HepG2 (cell line): Measurements from ENCODE around the gene GUCA2B. TPM values are rescaled to one million over a fixed set of nuclear protein-coding genes. Genes with fewer than 3 reads are reported as not detected.

Experiments
- ATAC-seq: fragments of 200-7000 bp; cut with Tn5 transposase; 3 replicates; pipeline ENCODE4 v1.9.1; 2020; ENCODE audit warnings: mild to moderate bottlenecking, moderate library complexity
- BruUV-seq: library from RNA; stranded (reverse); fragments of 400-500 nt; replicated peaks from 2 replicates; lab custom pipeline; 2021; lab: Mats Ljungman, UMichigan
- CTCF ChIA-PET: fragments of 300-600 bp; formaldehyde crosslinking; extraction: SDS; loops from one replicate; lab custom pipeline; 2021; ENCODE audit warnings: low total read pairs, inconsistent platforms, low intra/inter-chr PET ratio; lab: Yijun Ruan, JAX
- POLR2A ChIA-PET: fragments of 350-600 bp; sonication (Branson Sonifier 250); formaldehyde crosslinking; loops from one replicate; lab custom pipeline; 2020; ENCODE audit warnings: antibody characterized with exemption, inconsistent platforms; lab: Yijun Ruan, JAX
- DNase-seq: peaks from one replicate; pipeline ENCODE4 v3.0.0-alpha.2; 2015; ENCODE audit warnings: low spot score
- FAIRE-seq: peaks from 3 replicates; lab custom pipeline; 2011; peaks lifted over from hg19 to GRCh38; lab: Jason Lieb, UNC
- H2AFZ ChIP-seq: one replicate; pipeline ENCODE4 v1.6.1; 2011; ENCODE audit warnings: low read length, inconsistent platforms
- H3K27ac ChIP-seq: fragments of 300-600 bp; 3 replicates; pipeline ENCODE4 v1.8.0; 2011; ENCODE audit warnings: mixed run types, mild to moderate bottlenecking, mixed read lengths, low read length, inconsistent platforms; ENCODE audit not compliant: insufficient read depth; ENCODE audit errors: extremely low read length
- H3K27me3 ChIP-seq, 2 experiments: fragments of 200-600 bp in 1 of 2; 2 replicates in 1 of 2; 3 replicates in 1 of 2; pipeline versions ENCODE4 v1.6.0 to v1.8.0; 2011; ENCODE audit warnings: low read length in 2 of 2, mild to moderate bottlenecking in 2 of 2, moderate library complexity in 2 of 2, inconsistent platforms in 1 of 2; ENCODE audit not compliant: insufficient read depth in 2 of 2, control insufficient read depth in 1 of 2
- H3K36me3 ChIP-seq, 2 experiments: fragments of 200-600 bp in 1 of 2; replicated peaks in 1 of 2; 2 replicates in 1 of 2; 3 replicates in 1 of 2; pipeline versions ENCODE4 v1.5.1 to v1.8.0; 2011; ENCODE audit warnings: low read length in 2 of 2, inconsistent platforms in 1 of 2; ENCODE audit not compliant: insufficient read depth in 2 of 2, control insufficient read depth in 1 of 2
- H3K4me1 ChIP-seq: 2 replicates; pipeline ENCODE4 v1.5.1; 2012; ENCODE audit warnings: low read length, inconsistent platforms; ENCODE audit not compliant: insufficient read depth
- H3K4me2 ChIP-seq: 2 replicates; pipeline ENCODE4 v1.6.0; 2011; ENCODE audit warnings: low read depth, low read length, inconsistent platforms
- H3K4me3 ChIP-seq, 3 experiments: fragments of 200-600 bp in 1 of 3; sonication (generic), shearing (Covaris generic) in 1 of 3; replicated peaks in 1 of 3; 2 replicates each; pipeline ENCODE4 v1.5.1; 2011 to 2016; ENCODE audit warnings: low read length in 3 of 3, inconsistent platforms in 2 of 3, low read depth in 2 of 3, mild to moderate bottlenecking in 2 of 3, control low read depth in 1 of 3, mixed read lengths in 1 of 3; ENCODE audit not compliant: insufficient read depth in 1 of 3
- H3K79me2 ChIP-seq: one replicate; pipeline ENCODE4 v1.6.1; 2011; ENCODE audit warnings: low read length, inconsistent platforms; ENCODE audit not compliant: insufficient read depth
- H3K9ac ChIP-seq: 2 replicates; pipeline ENCODE4 v1.6.0; 2011; ENCODE audit warnings: mild to moderate bottlenecking, low read depth, low read length, inconsistent platforms; ENCODE audit not compliant: insufficient read depth
- H3K9me3 ChIP-seq: 2 replicates; pipeline ENCODE4 v1.5.1; 2012; ENCODE audit warnings: mild to moderate bottlenecking, low read length
- H4K20me1 ChIP-seq: 2 replicates; pipeline ENCODE4 v1.6.0; 2011; ENCODE audit warnings: inconsistent platforms, mild to moderate bottlenecking, low read length, moderate library complexity; ENCODE audit not compliant: insufficient read depth
- BHLHE40 ChIP-seq: IDR thresholded peaks from 2 replicates; pipeline ENCODE4 v1.6.1; 2011; ENCODE audit warnings: low read length, improper control_type of control experiment
- CHD2 ChIP-seq: IDR thresholded peaks from 2 replicates; pipeline ENCODE4 v1.6.1; 2011; ENCODE audit warnings: low read depth, low read length, improper control_type of control experiment
- HHEX ChIP-seq: IDR thresholded peaks from 2 replicates; pipeline ENCODE4 v1.6.1; 2016; ENCODE audit warnings: control low read depth
- MYPOP ChIP-seq: sonication (generic); formaldehyde crosslinking; IDR thresholded peaks from 2 replicates; pipeline ENCODE4 v1.8.1; 2023; ENCODE audit warnings: mild to moderate bottlenecking, moderate library complexity, missing genetic modification reagents
- PPARG ChIP-seq: conservative IDR thresholded peaks from 2 replicates; pipeline ENCODE4 v1.6.1; 2016; ENCODE audit warnings: missing biosample characterization, missing genetic modification reagents
- RFX1 ChIP-seq: fragments of 450-650 bp; IDR thresholded peaks from 2 replicates; pipeline ENCODE4 v1.6.1; 2017
- SIX4 ChIP-seq: sonication (generic); formaldehyde crosslinking; IDR thresholded peaks from 2 replicates; pipeline ENCODE4 v1.4.0; 2020; ENCODE audit warnings: missing genetic modification reagents
- SMARCE1 ChIP-seq: fragments of 450-650 bp; IDR thresholded peaks from 2 replicates; pipeline ENCODE4 v1.6.1; 2017; ENCODE audit warnings: borderline replicate concordance
- STAG1 ChIP-seq: sonication (generic); formaldehyde crosslinking; IDR thresholded peaks from 2 replicates; pipeline ENCODE4 v1.4.0; 2020; ENCODE audit warnings: missing genetic modification reagents
- ZNF44 ChIP-seq: sonication (generic); formaldehyde crosslinking; IDR thresholded peaks from 2 replicates; pipeline ENCODE4 v1.5.1; 2020; ENCODE audit warnings: mild to moderate bottlenecking, missing genetic modification reagents
- ZNF709 ChIP-seq: sonication (generic); formaldehyde crosslinking; IDR thresholded peaks from 2 replicates; pipeline ENCODE4 v1.5.0; 2020; ENCODE audit warnings: mild to moderate bottlenecking, missing genetic modification reagents
- ZSCAN5A ChIP-seq: sonication (generic); formaldehyde crosslinking; IDR thresholded peaks from 2 replicates; pipeline ENCODE4 v1.8.0; 2022; ENCODE audit warnings: mild to moderate bottlenecking, missing genetic modification reagents, borderline replicate concordance
- WGBS: methylation state at CpG from one replicate; pipeline ENCODE4 v1.1.6; 2017; ENCODE audit warnings: low lambda C conversion rate; 5-methylcytosine and 5-hydroxymethylcytosine counted together
- in situ Hi-C: cut with HindIII; loops from 2 replicates; pipeline ENCODE4 v1.10.0; 2017; ENCODE audit warnings: low pct_unique_long_range_greater_than_20kb; ENCODE audit not compliant: extremely low pct_ligation_motif_present
- intact Hi-C: fragments of 100-400 bp; cut with micrococcal nuclease; formaldehyde crosslinking; loops from one replicate; pipeline ENCODE4 v1.10.0; 2022; ENCODE audit not compliant: unreplicated experiment
- polyA plus RNA-seq, 8 experiments: library from polyadenylated mRNA; depleted of rRNA in 3 of 8; stranded (reverse) in 7 of 8; unstranded in 1 of 8; fragments of >200 nt; fragmentation: Illumina TruSeq in 4 of 8; extraction: Trizol in 4 of 8; gene quantifications; 2 replicates each; pipeline versions ENCODE4 v1.2.1 to v1.2.3, GENCODE V29; 2011 to 2016; ENCODE audit warnings: low read depth in 4 of 8, missing spikeins in 1 of 8, mixed read lengths in 1 of 8; ENCODE audit not compliant: insufficient read depth in 1 of 8
- total RNA-seq, 5 experiments: library from RNA; depleted of rRNA; stranded (reverse); fragments of >200 nt; fragmentation: Illumina TruSeq; extraction: Trizol; gene quantifications; 2 replicates each; pipeline ENCODE4 v1.2.3, GENCODE V29; 2016; ENCODE audit warnings: low read depth in 1 of 5

The GUCA2B gene
- total and polyA plus RNA-seq, 2 of the 13 experiments (the other 11 are each of a cell fraction or from before 2014, with no cell fraction given) = not detected

DNA sequence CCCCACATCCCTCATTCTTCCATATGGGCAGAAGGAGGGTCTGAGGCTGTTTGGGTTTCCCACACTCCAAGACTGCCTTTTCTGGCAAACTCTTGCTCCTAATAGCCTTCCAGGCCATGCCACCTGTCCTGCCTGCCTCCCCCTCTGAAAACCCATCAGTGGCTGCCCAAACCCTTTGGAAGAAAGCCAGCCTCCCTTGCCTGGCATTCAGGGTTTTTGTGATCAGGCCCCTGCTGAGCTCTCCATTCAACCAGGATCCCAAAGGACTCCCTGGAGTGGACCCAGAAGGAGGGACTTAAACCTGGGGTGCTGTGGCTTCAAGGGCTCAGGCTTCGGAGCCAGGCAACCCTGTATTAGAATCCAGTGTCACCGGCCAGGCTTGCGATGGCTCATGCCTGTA, 15.6 kb downstream of the GUCA2B start:
- Histone ChIP-seq H3K27ac (no peak overlapping the region), H3K9ac (no peak overlapping the region), H3K4me1 (peaks cover 42% of the 10 kb centered on the region), H4K20me1 (no peaks in the 10 kb centered on the region), H2AFZ (no peak overlapping the region), H3K4me2 (no peak overlapping the region), H3K79me2 (no peaks in the 10 kb centered on the region), H3K9me3 (no peaks in the 10 kb centered on the region), H3K36me3 (no peaks in the 10 kb centered on the region), H3K27me3 (peaks cover 0 to 12% of the 10 kb centered on the region in 2 experiments; a peak in 2 of 5 replicates), H3K4me3 (no peak overlapping the region)
- BruUV-seq = no TSS peak
- 80% methylated on average over 2 of the region's 3 CpGs for WGBS
- in situ Hi-C loops = no loop called here
- DNase-seq = no peak
- ATAC-seq = no peak
- ChIA-PET POLR2A (no interaction called here), CTCF (no interaction called here)
- TF ChIP-seq HHEX (CRISPR knock-in tag) (no peak), ZNF709 (CRISPR knock-in tag) (no peak), SIX4 (no peak), BHLHE40 (no peak), PPARG (no peak), RFX1 (no peak), CHD2 (no peak)
- intact Hi-C loops = no loop called here
- FAIRE-seq = no peak

DNA sequence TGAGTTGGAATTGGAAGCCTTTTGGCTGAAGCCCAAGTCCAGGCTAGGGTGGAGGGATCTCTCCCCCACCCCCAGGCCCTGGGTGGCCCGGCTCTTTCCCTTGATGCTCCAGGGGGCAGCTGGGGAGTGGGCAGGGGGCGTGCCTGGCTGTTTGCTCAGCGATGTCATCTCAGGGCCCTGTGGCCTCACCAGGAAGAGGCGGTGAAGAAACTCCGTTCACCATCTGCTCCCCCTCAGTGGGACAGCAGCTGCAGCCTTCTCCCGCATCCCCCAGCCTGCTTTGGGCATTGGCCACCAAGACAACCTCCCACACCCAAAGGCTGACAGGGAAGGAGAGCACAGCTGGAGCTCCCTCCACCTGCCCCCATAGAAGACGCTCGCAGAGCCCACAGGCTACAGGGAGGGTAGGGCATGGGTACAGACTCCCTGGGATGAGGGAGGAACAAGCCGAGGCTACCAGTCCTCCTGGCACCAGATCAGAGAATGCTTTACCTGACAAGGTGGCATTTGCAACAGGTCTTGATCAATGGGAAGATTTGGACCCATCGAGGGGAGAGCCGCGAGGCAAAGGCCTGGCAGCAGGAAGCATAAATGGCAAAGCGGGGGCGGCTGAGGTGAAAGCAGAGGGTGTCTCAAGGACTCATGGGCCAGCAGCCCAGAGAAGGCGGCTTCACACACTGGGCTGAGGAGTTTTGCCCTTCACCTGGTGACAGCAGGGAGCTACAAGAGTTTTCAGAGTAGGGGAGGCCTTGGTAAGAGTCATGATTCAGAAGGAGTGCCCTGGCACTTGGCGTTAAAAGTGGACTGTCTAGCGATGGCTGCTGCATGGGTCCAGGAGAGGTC, 17.8 kb downstream of the GUCA2B start:
- DNase-seq (no peak), ATAC-seq (no peak), FAIRE-seq (no peak)
- H3K27me3 ChIP-seq = no peaks in the 10 kb centered on the region
- no peaks in the 10 kb centered on the region for H3K79me2 ChIP-seq
- no peaks in the 10 kb centered on the region for H3K36me3 ChIP-seq
- H2AFZ ChIP-seq = no peak overlapping the region
- 61% methylated on average over 9 of the region's 17 CpGs for WGBS
- peaks cover 20% of the 10 kb centered on the region for H3K4me1 ChIP-seq
- no peak overlapping the region for H3K27ac ChIP-seq
- ChIA-PET CTCF (no interaction called here), POLR2A (no interaction called here)
- in situ Hi-C loops (no loop called here), intact Hi-C loops (no loop called here)
- no peak overlapping the region for H3K9ac ChIP-seq
- H3K4me3 ChIP-seq = no peak overlapping the region
- H4K20me1 ChIP-seq = no peaks in the 10 kb centered on the region
- no peak overlapping the region for H3K4me2 ChIP-seq
- no peaks in the 10 kb centered on the region for H3K9me3 ChIP-seq
- BruUV-seq = no TSS peak
- no peak for TF ChIP-seq STAG1 (CRISPR knock-in tag)
- no peak for TF ChIP-seq MYPOP (CRISPR knock-in tag)
- TF ChIP-seq ZSCAN5A = no peak
- TF ChIP-seq ZNF44 (CRISPR knock-in tag) = no peak
- no peak for TF ChIP-seq SMARCE1
